WTC11 (cell line): Measurements from ENCODE around the gene CACNA1D. TPM values are rescaled to one million over a fixed set of nuclear protein-coding genes. Genes with fewer than 3 reads are reported as not detected.

Experiments
- ATAC-seq: fragments of 200-7000 bp; cut with Tn5 transposase; 2 replicates; pipeline ENCODE4 v1.10.0; 2021; ENCODE audit warnings: mild to moderate bottlenecking, moderate library complexity
- CTCF ChIA-PET: fragments of 300-600 bp; sonication (Branson Sonifier 250); formaldehyde crosslinking; loops from one replicate; lab custom pipeline; 2021; ENCODE audit warnings: antibody characterized with exemption; lab: Charles Lee
- POLR2A ChIA-PET: fragments of 350-600 bp; sonication (Branson Sonifier 250); formaldehyde crosslinking; loops from one replicate; lab custom pipeline; 2021; ENCODE audit warnings: antibody characterized with exemption; lab: Charles Lee
- DNase-seq: peaks from one replicate; pipeline ENCODE4 v3.0.0; 2021; ENCODE audit warnings: low spot score
- H3K27ac Mint-ChIP-seq: 2 replicates; pipeline ENCODE4 v1.8.0; 2021; ENCODE audit warnings: mixed read lengths
- H3K27me3 Mint-ChIP-seq: 2 replicates; pipeline ENCODE4 v1.8.0; 2021; ENCODE audit warnings: low read depth, mild to moderate bottlenecking, moderate library complexity, mixed read lengths
- H3K36me3 Mint-ChIP-seq: 2 replicates; pipeline ENCODE4 v1.8.0; 2021; ENCODE audit warnings: mixed read lengths
- H3K4me1 Mint-ChIP-seq: 2 replicates; pipeline ENCODE4 v1.8.0; 2022; ENCODE audit warnings: mixed read lengths
- H3K4me3 Mint-ChIP-seq: 2 replicates; pipeline ENCODE4 v1.8.0; 2021; ENCODE audit warnings: mild to moderate bottlenecking, moderate library complexity, mixed read lengths
- H3K9me3 Mint-ChIP-seq: 2 replicates; pipeline ENCODE4 v1.8.0; 2021; ENCODE audit warnings: mixed read lengths
- ARID4B ChIP-seq: sonication (generic); formaldehyde crosslinking; IDR thresholded peaks from 2 replicates; pipeline ENCODE4 v1.8.0; 2023; ENCODE audit warnings: missing genetic modification reagents, mild to moderate bottlenecking, borderline replicate concordance
- ATF1 ChIP-seq: sonication (generic); formaldehyde crosslinking; IDR thresholded peaks from 2 replicates; pipeline ENCODE4 v1.8.1; 2023; ENCODE audit warnings: mild to moderate bottlenecking, moderate library complexity, missing genetic modification reagents
- ATF3 ChIP-seq: sonication (generic); formaldehyde crosslinking; conservative IDR thresholded peaks from 2 replicates; pipeline ENCODE4 v1.8.1; 2022; ENCODE audit warnings: mild to moderate bottlenecking, missing genetic modification reagents
- CBFB ChIP-seq: sonication (generic); formaldehyde crosslinking; IDR thresholded peaks from 2 replicates; pipeline ENCODE4 v1.8.1; 2022; ENCODE audit warnings: mild to moderate bottlenecking, low read depth, missing genetic modification reagents
- E2F5 ChIP-seq: sonication (generic); formaldehyde crosslinking; IDR thresholded peaks from 2 replicates; pipeline ENCODE4 v1.8.1; 2022; ENCODE audit warnings: mild to moderate bottlenecking, moderate library complexity, missing genetic modification reagents
- ELF4 ChIP-seq: sonication (generic); formaldehyde crosslinking; IDR thresholded peaks from 2 replicates; pipeline ENCODE4 v1.8.1; 2022; ENCODE audit warnings: low read depth, mild to moderate bottlenecking, moderate library complexity, missing genetic modification reagents
- ESRRA ChIP-seq: sonication (generic); formaldehyde crosslinking; IDR thresholded peaks from 2 replicates; pipeline ENCODE4 v1.8.1; 2022; ENCODE audit warnings: mild to moderate bottlenecking, missing genetic modification reagents, borderline replicate concordance
- ETV6 ChIP-seq: sonication (generic); formaldehyde crosslinking; IDR thresholded peaks from 2 replicates; pipeline ENCODE4 v1.8.1; 2022; ENCODE audit warnings: mild to moderate bottlenecking, missing genetic modification reagents
- FOXJ3 ChIP-seq: sonication (generic); formaldehyde crosslinking; IDR thresholded peaks from 2 replicates; pipeline ENCODE4 v1.9.0; 2021; ENCODE audit warnings: missing genetic modification reagents, mild to moderate bottlenecking, borderline replicate concordance
- FOXP4 ChIP-seq: sonication (generic); formaldehyde crosslinking; IDR thresholded peaks from 2 replicates; pipeline ENCODE4 v1.8.0; 2022; ENCODE audit warnings: mild to moderate bottlenecking, missing genetic modification reagents
- HMGA2 ChIP-seq: fragments of 250-450 bp; sonication (Bioruptor Pico); IDR thresholded peaks from 2 replicates; pipeline ENCODE4 v1.4.0; 2021; ENCODE audit warnings: mild to moderate bottlenecking, moderate library complexity
- JAZF1 ChIP-seq: fragments of 250-450 bp; sonication (Bioruptor Pico); IDR thresholded peaks from 2 replicates; pipeline ENCODE4 v1.9.0; 2021; ENCODE audit warnings: moderate library complexity, mild to moderate bottlenecking, inconsistent platforms
- JUN ChIP-seq: sonication (generic); formaldehyde crosslinking; IDR thresholded peaks from 2 replicates; pipeline ENCODE4 v1.8.0; 2023; ENCODE audit warnings: mild to moderate bottlenecking, missing genetic modification reagents
- NR2C2 ChIP-seq: sonication (generic); formaldehyde crosslinking; IDR thresholded peaks from 2 replicates; pipeline ENCODE4 v1.8.0; 2022; ENCODE audit warnings: mild to moderate bottlenecking, missing genetic modification reagents
- OVOL2 ChIP-seq: fragments of 250-450 bp; sonication (Bioruptor Pico); IDR thresholded peaks from 2 replicates; pipeline ENCODE4 v1.9.0; 2021; ENCODE audit warnings: mild to moderate bottlenecking, borderline replicate concordance
- PRRX2 ChIP-seq: fragments of 250-450 bp; sonication (Bioruptor Pico); IDR thresholded peaks from 2 replicates; pipeline ENCODE4 v1.8.0; 2021; ENCODE audit warnings: mild to moderate bottlenecking
- SP1 ChIP-seq: sonication (generic); formaldehyde crosslinking; conservative IDR thresholded peaks from 2 replicates; pipeline ENCODE4 v1.8.1; 2022; ENCODE audit warnings: missing genetic modification reagents
- ZNF425 ChIP-seq: fragments of 250-450 bp; sonication (Bioruptor Pico); conservative IDR thresholded peaks from 2 replicates; pipeline ENCODE4 v1.9.0; 2021; ENCODE audit warnings: mild to moderate bottlenecking
- total RNA-seq: library from RNA; stranded (reverse); gene quantifications from 3 replicates; pipeline ENCODE4 v1.2.3, GENCODE V29; 2021

CACNA1D gene
- total RNA-seq, 1 experiment from 2014 or later: 2.3 TPM

GRCh38 chr3:53599771-53600170 is 105.4 kb downstream of the CACNA1D start:
- no peak for ATAC-seq
- no peak for DNase-seq
- no peak for TF ChIP-seq FOXJ3 (CRISPR knock-in tag)
- TF ChIP-seq ZNF425 (CRISPR knock-in tag): no peak
- no peak for TF ChIP-seq ATF1 (CRISPR knock-in tag)
- TF ChIP-seq ESRRA (CRISPR knock-in tag): no peak
- TF ChIP-seq CBFB (CRISPR knock-in tag): no peak
- TF ChIP-seq HMGA2 (CRISPR knock-in tag): no peak
- no peak for TF ChIP-seq OVOL2 (CRISPR knock-in tag)
- no peaks in the 10 kb centered on the region for H3K36me3 Mint-ChIP-seq
- ChIA-PET CTCF (no interaction called here), POLR2A (interaction anchor here (0.7 kb wide), 1 partner anchor 184 kb away, joined by 3 read pairs; no protein-coding TSS in a partner anchor)
- peaks cover 15% of the 10 kb centered on the region for H3K9me3 Mint-ChIP-seq
- H3K4me1 Mint-ChIP-seq: no peaks in the 10 kb centered on the region
- no peak overlapping the region for H3K27ac Mint-ChIP-seq
- no peak overlapping the region for H3K4me3 Mint-ChIP-seq
- H3K27me3 Mint-ChIP-seq: no peaks in the 10 kb centered on the region; the same call in 1 of the 2 replicates

- Mint-ChIP-seq H3K36me3 (peaks cover 5% of the 10 kb centered on the region; the same call in 1 of the 2 replicates), H3K4me1 (no peaks in the 10 kb centered on the region), H3K9me3 (peaks cover 18% of the 10 kb centered on the region), H3K27me3 (no peaks in the 10 kb centered on the region; the same call in 1 of the 2 replicates), H3K27ac (no peak overlapping the region), H3K4me3 (no peak overlapping the region)
- DNase-seq (no peak), ATAC-seq (no peak)
- ChIA-PET CTCF (no interaction called here), POLR2A (no interaction called here)
- TF ChIP-seq PRRX2 (CRISPR knock-in tag): no peak
- TF ChIP-seq E2F5 (CRISPR knock-in tag): no peak
Observed at GRCh38 chr3:53602866-53603265, 108.5 kb downstream of the CACNA1D start.

- no peak for TF ChIP-seq ATF3 (CRISPR knock-in tag)
- no peak for TF ChIP-seq ELF4 (CRISPR knock-in tag)
- TF ChIP-seq SP1: no peak
- no peak for TF ChIP-seq FOXP4 (CRISPR knock-in tag)
- TF ChIP-seq ARID4B (CRISPR knock-in tag): no peak
- TF ChIP-seq ETV6 (CRISPR knock-in tag): no peak
- TF ChIP-seq NR2C2 (CRISPR knock-in tag): no peak
- no peak for TF ChIP-seq OVOL2 (CRISPR knock-in tag)
- no peak for TF ChIP-seq JUN (CRISPR knock-in tag)
- TF ChIP-seq JAZF1 (CRISPR knock-in tag): no peak
Observed at GRCh38 chr3:53604232-53604631, 109.8 kb downstream of the CACNA1D start.

More at GRCh38 chr3:53604232-53604631, 109.8 kb downstream of the CACNA1D start:
- DNase-seq (no peak), ATAC-seq (no peak)
- Mint-ChIP-seq H3K4me3 (no peak overlapping the region), H3K27ac (no peak overlapping the region), H3K36me3 (peaks cover 5% of the 10 kb centered on the region), H3K27me3 (no peaks in the 10 kb centered on the region; the same call in 1 of the 2 replicates), H3K9me3 (peaks cover 23% of the 10 kb centered on the region), H3K4me1 (no peaks in the 10 kb centered on the region)
- ChIA-PET POLR2A (no interaction called here), CTCF (interaction anchor here (0.6 kb wide), 1 partner anchor 9 kb away, joined by 3 read pairs; no protein-coding TSS in a partner anchor)
